ENCODE measurements around the gene ANGPTL4. TPM values are rescaled to one million over a fixed set of nuclear protein-coding genes. Genes with fewer than 3 reads are reported as not detected.
"Not testable (repeated sequence)": the region's sequence is repeated elsewhere in the genome, so short reads cannot be mapped to it uniquely, and the experiment has no call there.

Gene ANGPTL4
- total RNA-seq, 1 donor, result 4.4 TPM

GRCh38 chr19:8336072-8336569 lies 27.8 kb upstream of the ANGPTL4 start:
- H3K4me3 ChIP-seq (ENCODE audit: low read depth, low read length), result no peak overlapping the region
- TF ChIP-seq CTCF (IDR thresholded peaks at IDR 0.05; ENCODE audit: insufficient read depth, low read length), result no peak
- no peak for DNase-seq (ENCODE audit: low read depth)

GRCh38 chr19:8336660-8337059 lies 27.3 kb upstream of the ANGPTL4 start:
- H3K4me3 ChIP-seq (ENCODE audit: low read depth, low read length), result no peak overlapping the region
- DNase-seq (ENCODE audit: low read depth), result no peak
- TF ChIP-seq CTCF (IDR thresholded peaks at IDR 0.05; ENCODE audit: insufficient read depth, low read length), result no peak

- H3K4me3 ChIP-seq (ENCODE audit: low read depth, low read length), result no peak overlapping the region
- TF ChIP-seq CTCF (IDR thresholded peaks at IDR 0.05; ENCODE audit: insufficient read depth, low read length), result no peak
- no peak for DNase-seq (ENCODE audit: low read depth)
Observed at GRCh38 chr19:8337728-8338127, 26.2 kb upstream of the ANGPTL4 start.

- TF ChIP-seq CTCF (IDR thresholded peaks at IDR 0.05; ENCODE audit: insufficient read depth, low read length), result no peak
- DNase-seq (ENCODE audit: low read depth), result no peak
- H3K4me3 ChIP-seq (ENCODE audit: low read depth, low read length), result no peak overlapping the region
Observed at GRCh38 chr19:8338835-8339234, 25.1 kb upstream of the ANGPTL4 start.

- no peak for TF ChIP-seq CTCF (IDR thresholded peaks at IDR 0.05; ENCODE audit: insufficient read depth, low read length)
- H3K4me3 ChIP-seq (ENCODE audit: low read depth, low read length), result no peak overlapping the region
- DNase-seq (ENCODE audit: low read depth), result no peak
Observed at GRCh38 chr19:8340341-8341096, 23.4 kb upstream of the ANGPTL4 start.

- not testable (repeated sequence) for H3K4me3 ChIP-seq (ENCODE audit: low read depth, low read length); DNase-seq (ENCODE audit: low read depth)
Observed at GRCh38 chr19:8341504-8341903, 22.5 kb upstream of the ANGPTL4 start.

GRCh38 chr19:8342316-8342683 lies 21.7 kb upstream of the ANGPTL4 start:
- no peak for DNase-seq (ENCODE audit: low read depth)
- no peak overlapping the region for H3K4me3 ChIP-seq (ENCODE audit: low read depth, low read length)
- TF ChIP-seq CTCF (IDR thresholded peaks at IDR 0.05; ENCODE audit: insufficient read depth, low read length), result no peak
